ENCODE data around the gene RPL32.

DNA sequence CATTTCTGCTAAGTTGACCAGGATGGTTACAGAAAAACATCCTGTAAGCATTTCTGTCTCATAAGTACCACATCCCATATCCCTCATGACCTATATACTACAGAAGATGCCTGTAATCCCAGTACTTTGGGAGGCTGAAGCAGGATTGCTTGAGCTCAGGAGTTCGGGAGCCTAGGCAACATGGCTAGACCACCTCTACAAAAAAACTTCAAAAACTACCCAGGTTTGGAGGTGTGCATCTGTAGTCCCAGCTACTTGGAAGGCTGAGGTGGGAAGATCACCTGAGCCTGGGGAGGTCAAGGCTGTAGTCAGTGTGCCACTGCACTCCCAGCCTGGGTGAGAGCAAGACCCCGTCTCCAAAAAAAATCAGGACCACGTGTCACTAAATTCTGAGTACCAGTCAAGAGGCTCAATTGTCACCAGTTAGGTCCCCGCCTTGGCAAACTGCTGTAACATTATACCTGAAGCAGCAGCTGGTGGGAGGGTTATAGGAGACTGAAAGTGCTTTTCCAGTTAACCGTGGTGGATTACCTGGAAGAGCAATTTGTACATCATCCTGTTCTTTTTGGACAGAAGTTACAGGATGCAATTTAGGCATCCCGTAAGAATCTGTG lies 6.2 kb downstream of the RPL32 start:
- TF ChIP-seq, protein P1, sequence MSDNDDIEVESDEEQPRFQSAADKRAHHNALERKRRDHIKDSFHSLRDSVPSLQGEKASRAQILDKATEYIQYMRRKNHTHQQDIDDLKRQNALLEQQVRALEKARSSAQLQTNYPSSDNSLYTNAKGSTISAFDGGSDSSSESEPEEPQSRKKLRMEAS (IDR thresholded peaks at IDR 0.05): no peak
- TF ChIP-seq RAD21 (IDR thresholded peaks at IDR 0.05; ENCODE audit: low read depth): no peak
- no peak for TF ChIP-seq TEAD4 (IDR thresholded peaks at IDR 0.05)
- TF ChIP-seq, protein P2, sequence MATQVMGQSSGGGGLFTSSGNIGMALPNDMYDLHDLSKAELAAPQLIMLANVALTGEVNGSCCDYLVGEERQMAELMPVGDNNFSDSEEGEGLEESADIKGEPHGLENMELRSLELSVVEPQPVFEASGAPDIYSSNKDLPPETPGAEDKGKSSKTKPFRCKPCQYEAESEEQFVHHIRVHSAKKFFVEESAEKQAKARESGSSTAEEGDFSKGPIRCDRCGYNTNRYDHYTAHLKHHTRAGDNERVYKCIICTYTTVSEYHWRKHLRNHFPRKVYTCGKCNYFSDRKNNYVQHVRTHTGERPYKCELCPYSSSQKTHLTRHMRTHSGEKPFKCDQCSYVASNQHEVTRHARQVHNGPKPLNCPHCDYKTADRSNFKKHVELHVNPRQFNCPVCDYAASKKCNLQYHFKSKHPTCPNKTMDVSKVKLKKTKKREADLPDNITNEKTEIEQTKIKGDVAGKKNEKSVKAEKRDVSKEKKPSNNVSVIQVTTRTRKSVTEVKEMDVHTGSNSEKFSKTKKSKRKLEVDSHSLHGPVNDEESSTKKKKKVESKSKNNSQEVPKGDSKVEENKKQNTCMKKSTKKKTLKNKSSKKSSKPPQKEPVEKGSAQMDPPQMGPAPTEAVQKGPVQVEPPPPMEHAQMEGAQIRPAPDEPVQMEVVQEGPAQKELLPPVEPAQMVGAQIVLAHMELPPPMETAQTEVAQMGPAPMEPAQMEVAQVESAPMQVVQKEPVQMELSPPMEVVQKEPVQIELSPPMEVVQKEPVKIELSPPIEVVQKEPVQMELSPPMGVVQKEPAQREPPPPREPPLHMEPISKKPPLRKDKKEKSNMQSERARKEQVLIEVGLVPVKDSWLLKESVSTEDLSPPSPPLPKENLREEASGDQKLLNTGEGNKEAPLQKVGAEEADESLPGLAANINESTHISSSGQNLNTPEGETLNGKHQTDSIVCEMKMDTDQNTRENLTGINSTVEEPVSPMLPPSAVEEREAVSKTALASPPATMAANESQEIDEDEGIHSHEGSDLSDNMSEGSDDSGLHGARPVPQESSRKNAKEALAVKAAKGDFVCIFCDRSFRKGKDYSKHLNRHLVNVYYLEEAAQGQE (IDR thresholded peaks at IDR 0.05; ENCODE audit: low read depth): no peak
- no peak for TF ChIP-seq EGR1 (IDR thresholded peaks at IDR 0.05)
- TF ChIP-seq TAF1 (IDR thresholded peaks at IDR 0.05; ENCODE audit: low read depth): no peak

Data from Ishikawa (cell line).